ENCODE data around the gene CNTN3.

CNTN3 gene

DNA sequence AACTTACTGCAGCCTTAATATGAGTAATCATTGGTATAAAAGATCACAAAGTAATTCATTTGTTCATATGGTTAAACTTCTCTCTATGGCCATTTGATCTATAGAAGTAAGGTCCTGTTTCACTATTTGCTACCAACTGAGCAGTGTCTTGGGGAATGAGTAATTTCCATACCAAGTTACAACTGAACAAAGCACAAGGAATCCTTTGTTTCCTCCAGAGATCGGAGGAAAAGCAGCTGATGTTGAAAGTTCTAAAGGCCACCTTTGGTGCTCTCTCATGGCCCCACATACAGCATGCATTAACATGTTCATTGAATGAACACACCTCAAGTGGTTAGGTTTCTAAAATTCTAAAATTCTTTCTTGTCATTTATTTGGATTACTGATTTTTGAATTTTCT is 7.1 kb upstream of the CNTN3 start:
- no peak for TF ChIP-seq ZNF114 (tag by site-specific recombination; IDR thresholded peaks at IDR 0.05)
- TF ChIP-seq ZNF626 (tag by site-specific recombination; IDR thresholded peaks at IDR 0.05): no peak
- TF ChIP-seq ZFP3 (tag by site-specific recombination; IDR thresholded peaks at IDR 0.05; ENCODE audit: low read depth): no peak
- TF ChIP-seq WT1 (tag by site-specific recombination; IDR thresholded peaks at IDR 0.05): no peak
- no peak for TF ChIP-seq ZNF560 (tag by site-specific recombination; IDR thresholded peaks at IDR 0.05; ENCODE audit: borderline replicate concordance)
- TF ChIP-seq ZNF174 (tag by site-specific recombination; IDR thresholded peaks at IDR 0.05): no peak
- no peak for TF ChIP-seq ZNF132 (tag by site-specific recombination; IDR thresholded peaks at IDR 0.05; ENCODE audit: borderline replicate concordance)
- TF ChIP-seq, protein P1, sequence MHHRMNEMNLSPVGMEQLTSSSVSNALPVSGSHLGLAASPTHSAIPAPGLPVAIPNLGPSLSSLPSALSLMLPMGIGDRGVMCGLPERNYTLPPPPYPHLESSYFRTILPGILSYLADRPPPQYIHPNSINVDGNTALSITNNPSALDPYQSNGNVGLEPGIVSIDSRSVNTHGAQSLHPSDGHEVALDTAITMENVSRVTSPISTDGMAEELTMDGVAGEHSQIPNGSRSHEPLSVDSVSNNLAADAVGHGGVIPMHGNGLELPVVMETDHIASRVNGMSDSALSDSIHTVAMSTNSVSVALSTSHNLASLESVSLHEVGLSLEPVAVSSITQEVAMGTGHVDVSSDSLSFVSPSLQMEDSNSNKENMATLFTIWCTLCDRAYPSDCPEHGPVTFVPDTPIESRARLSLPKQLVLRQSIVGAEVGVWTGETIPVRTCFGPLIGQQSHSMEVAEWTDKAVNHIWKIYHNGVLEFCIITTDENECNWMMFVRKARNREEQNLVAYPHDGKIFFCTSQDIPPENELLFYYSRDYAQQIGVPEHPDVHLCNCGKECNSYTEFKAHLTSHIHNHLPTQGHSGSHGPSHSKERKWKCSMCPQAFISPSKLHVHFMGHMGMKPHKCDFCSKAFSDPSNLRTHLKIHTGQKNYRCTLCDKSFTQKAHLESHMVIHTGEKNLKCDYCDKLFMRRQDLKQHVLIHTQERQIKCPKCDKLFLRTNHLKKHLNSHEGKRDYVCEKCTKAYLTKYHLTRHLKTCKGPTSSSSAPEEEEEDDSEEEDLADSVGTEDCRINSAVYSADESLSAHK (tag by site-specific recombination; IDR thresholded peaks at IDR 0.05): no peak
- no peak for TF ChIP-seq MZF1 (tag by site-specific recombination; IDR thresholded peaks at IDR 0.05; ENCODE audit: borderline replicate concordance)
- TF ChIP-seq ZNF202 (tag by site-specific recombination; IDR thresholded peaks at IDR 0.05; ENCODE audit: borderline replicate concordance): no peak
- no peak for TF ChIP-seq ZNF175 (tag by site-specific recombination; IDR thresholded peaks at IDR 0.05)
- TF ChIP-seq, protein P2, sequence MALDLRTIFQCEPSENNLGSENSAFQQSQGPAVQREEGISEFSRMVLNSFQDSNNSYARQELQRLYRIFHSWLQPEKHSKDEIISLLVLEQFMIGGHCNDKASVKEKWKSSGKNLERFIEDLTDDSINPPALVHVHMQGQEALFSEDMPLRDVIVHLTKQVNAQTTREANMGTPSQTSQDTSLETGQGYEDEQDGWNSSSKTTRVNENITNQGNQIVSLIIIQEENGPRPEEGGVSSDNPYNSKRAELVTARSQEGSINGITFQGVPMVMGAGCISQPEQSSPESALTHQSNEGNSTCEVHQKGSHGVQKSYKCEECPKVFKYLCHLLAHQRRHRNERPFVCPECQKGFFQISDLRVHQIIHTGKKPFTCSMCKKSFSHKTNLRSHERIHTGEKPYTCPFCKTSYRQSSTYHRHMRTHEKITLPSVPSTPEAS (tag by site-specific recombination; IDR thresholded peaks at IDR 0.05): no peak
- TF ChIP-seq ZNF747 (tag by site-specific recombination; IDR thresholded peaks at IDR 0.05): no peak
- TF ChIP-seq, protein P3, sequence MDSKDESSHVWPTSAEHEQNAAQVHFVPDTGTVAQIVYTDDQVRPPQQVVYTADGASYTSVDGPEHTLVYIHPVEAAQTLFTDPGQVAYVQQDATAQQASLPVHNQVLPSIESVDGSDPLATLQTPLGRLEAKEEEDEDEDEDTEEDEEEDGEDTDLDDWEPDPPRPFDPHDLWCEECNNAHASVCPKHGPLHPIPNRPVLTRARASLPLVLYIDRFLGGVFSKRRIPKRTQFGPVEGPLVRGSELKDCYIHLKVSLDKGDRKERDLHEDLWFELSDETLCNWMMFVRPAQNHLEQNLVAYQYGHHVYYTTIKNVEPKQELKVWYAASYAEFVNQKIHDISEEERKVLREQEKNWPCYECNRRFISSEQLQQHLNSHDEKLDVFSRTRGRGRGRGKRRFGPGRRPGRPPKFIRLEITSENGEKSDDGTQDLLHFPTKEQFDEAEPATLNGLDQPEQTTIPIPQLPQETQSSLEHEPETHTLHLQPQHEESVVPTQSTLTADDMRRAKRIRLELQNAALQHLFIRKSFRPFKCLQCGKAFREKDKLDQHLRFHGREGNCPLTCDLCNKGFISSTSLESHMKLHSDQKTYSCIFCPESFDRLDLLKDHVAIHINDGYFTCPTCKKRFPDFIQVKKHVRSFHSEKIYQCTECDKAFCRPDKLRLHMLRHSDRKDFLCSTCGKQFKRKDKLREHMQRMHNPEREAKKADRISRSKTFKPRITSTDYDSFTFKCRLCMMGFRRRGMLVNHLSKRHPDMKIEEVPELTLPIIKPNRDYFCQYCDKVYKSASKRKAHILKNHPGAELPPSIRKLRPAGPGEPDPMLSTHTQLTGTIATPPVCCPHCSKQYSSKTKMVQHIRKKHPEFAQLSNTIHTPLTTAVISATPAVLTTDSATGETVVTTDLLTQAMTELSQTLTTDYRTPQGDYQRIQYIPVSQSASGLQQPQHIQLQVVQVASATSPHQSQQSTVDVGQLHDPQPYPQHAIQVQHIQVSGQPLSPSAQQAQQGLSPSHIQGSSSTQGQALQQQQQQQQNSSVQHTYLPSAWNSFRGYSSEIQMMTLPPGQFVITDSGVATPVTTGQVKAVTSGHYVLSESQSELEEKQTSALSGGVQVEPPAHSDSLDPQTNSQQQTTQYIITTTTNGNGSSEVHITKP (tag by site-specific recombination; IDR thresholded peaks at IDR 0.05): no peak
- H3K36me3 ChIP-seq (ENCODE audit: control insufficient read depth in 2 of 2, insufficient read depth in 1 of 2, low read length in 2 of 2): no peaks in the 10 kb centered on the region
- H3K9me3 ChIP-seq (ENCODE audit: control insufficient read depth, insufficient read depth, low read depth, low read length): no peaks in the 10 kb centered on the region
- ChIA-PET POLR2A (no interaction called here), CTCF (no interaction called here)
- H3K4me1 ChIP-seq (ENCODE audit: control insufficient read depth, insufficient read depth, low read length): no peaks in the 10 kb centered on the region
- no peak overlapping the region for H3K27ac ChIP-seq (ENCODE audit: extremely low read depth, low read depth, low read length)
- H3K4me3 ChIP-seq (ENCODE audit: low read depth, low read length): no peak overlapping the region

DNA sequence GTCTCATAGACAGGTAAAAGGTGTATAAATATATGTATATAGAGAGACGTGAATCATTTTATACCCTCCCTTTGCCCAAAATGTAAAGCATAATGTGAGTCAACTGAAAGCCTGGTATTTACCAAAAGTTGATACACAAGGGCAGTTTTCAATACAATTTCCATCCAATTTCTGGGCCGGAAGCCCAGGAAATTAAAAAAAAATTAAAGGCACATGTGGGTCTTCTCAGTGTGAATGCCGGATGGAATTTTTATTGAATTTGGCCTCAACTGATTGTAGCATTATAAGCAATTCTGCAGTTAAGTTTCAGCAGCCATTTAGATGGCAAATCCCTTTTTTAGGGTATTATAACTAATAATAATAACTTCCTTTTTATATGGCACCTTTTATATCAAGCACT is 3.3 kb upstream of the CNTN3 start:
- Histone ChIP-seq H3K9me3 (ENCODE audit: control insufficient read depth, insufficient read depth, low read depth, low read length) (no peaks in the 10 kb centered on the region), H3K27ac (ENCODE audit: extremely low read depth, low read depth, low read length) (no peak overlapping the region), H3K4me1 (ENCODE audit: control insufficient read depth, insufficient read depth, low read length) (no peaks in the 10 kb centered on the region), H3K4me3 (ENCODE audit: low read depth, low read length) (no peak overlapping the region), H3K36me3 (ENCODE audit: control insufficient read depth in 2 of 2, insufficient read depth in 1 of 2, low read length in 2 of 2) (no peaks in the 10 kb centered on the region)
- POLR2A ChIA-PET: no interaction called here
- CTCF ChIA-PET: no interaction called here
- TF ChIP-seq ZNF335 (tag by site-specific recombination; conservative IDR thresholded peaks at IDR 0.05) (no peak), ZNF391 (tag by site-specific recombination; IDR thresholded peaks at IDR 0.05; ENCODE audit: borderline replicate concordance, low read depth) (no peak), ZNF132 (tag by site-specific recombination; IDR thresholded peaks at IDR 0.05; ENCODE audit: borderline replicate concordance) (no peak), OVOL3 (tag by site-specific recombination; IDR thresholded peaks at IDR 0.05) (no peak), MEIS1 (CRISPR knock-in tag; IDR thresholded peaks at IDR 0.05; ENCODE audit: borderline replicate concordance) (no peak), ZNF350 (tag by site-specific recombination; IDR thresholded peaks at IDR 0.05) (no peak), BCL11A (tag by site-specific recombination; IDR thresholded peaks at IDR 0.05; ENCODE audit: low read depth) (no peak), ZFP41 (tag by site-specific recombination; IDR thresholded peaks at IDR 0.05; ENCODE audit: borderline replicate concordance) (no peak), ZNF514 (tag by site-specific recombination; IDR thresholded peaks at IDR 0.05) (no peak), ZFP69B (tag by site-specific recombination; IDR thresholded peaks at IDR 0.05) (no peak), ZNF623 (tag by site-specific recombination; IDR thresholded peaks at IDR 0.05) (no peak), ZNF24 (tag by site-specific recombination; IDR thresholded peaks at IDR 0.05) (no peak), ZNF621 (tag by site-specific recombination; IDR thresholded peaks at IDR 0.05) (no peak), ZNF624 (tag by site-specific recombination; IDR thresholded peaks at IDR 0.05) (no peak), ZSCAN23 (tag by site-specific recombination; IDR thresholded peaks at IDR 0.05) (no peak)
- TF ChIP-seq, protein P4, sequence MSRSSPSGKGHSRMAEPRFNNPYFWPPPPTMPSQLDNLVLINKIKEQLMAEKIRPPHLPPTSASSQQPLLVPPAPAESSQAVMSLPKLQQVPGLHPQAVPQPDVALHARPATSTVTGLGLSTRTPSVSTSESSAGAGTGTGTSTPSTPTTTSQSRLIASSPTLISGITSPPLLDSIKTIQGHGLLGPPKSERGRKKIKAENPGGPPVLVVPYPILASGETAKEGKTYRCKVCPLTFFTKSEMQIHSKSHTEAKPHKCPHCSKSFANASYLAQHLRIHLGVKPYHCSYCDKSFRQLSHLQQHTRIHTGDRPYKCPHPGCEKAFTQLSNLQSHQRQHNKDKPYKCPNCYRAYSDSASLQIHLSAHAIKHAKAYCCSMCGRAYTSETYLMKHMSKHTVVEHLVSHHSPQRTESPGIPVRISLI (tag by site-specific recombination; IDR thresholded peaks at IDR 0.05): no peak
